Stimulated activated CD8-positive, alpha-beta memory T cell treated with anti-CD3 and anti-CD28 coated beads, Interleukin-4, amount 100 ng/mL, for 1 hour (primary cell): ENCODE data around the gene WASL.
"Not testable (repeated sequence)": the region's sequence is repeated elsewhere in the genome, so short reads cannot be mapped to it uniquely, and the experiment has no call there.

ENCODE experiments used
- DNase-seq, 2 donors: peaks; one replicate each; pipeline ENCODE4 v3.0.0-alpha.2; 2020; ENCODE audit warnings: low read depth in 2 of 2, low spot score in 1 of 2

The WASL gene

GRCh38 chr7:123734498-123734897 lies 14.3 kb downstream of the WASL start:
- no peak for DNase-seq

GRCh38 chr7:123732413-123733091 lies 16.3 kb downstream of the WASL start:
- no peak for DNase-seq

GRCh38 chr7:123729218-123729578 lies 19.6 kb downstream of the WASL start:
- DNase-seq = no peak

GRCh38 chr7:123727071-123727837 lies 21.5 kb downstream of the WASL start:
- no peak for DNase-seq

GRCh38 chr7:123725586-123726171 lies 23.1 kb downstream of the WASL start:
- DNase-seq = no peak

GRCh38 chr7:123724817-123725253 lies 24.0 kb downstream of the WASL start:
- no peak for DNase-seq

- no peak for DNase-seq
These were observed 24.9 kb downstream of the WASL start for GRCh38 chr7:123723913-123724312.

- not testable (repeated sequence) for DNase-seq
These were observed 28.3 kb downstream of the WASL start for GRCh38 chr7:123720527-123720926.

GRCh38 chr7:123719197-123719721 lies 29.5 kb downstream of the WASL start:
- no peak for DNase-seq

- no peak for DNase-seq
These were observed 30.0 kb downstream of the WASL start for GRCh38 chr7:123718773-123719172.

- no peak for DNase-seq
These were observed 31.1 kb downstream of the WASL start for GRCh38 chr7:123717689-123718088.

- no peak for DNase-seq
These were observed 31.9 kb downstream of the WASL start for GRCh38 chr7:123716877-123717276.

- DNase-seq = no peak
These were observed 33.0 kb downstream of the WASL start for GRCh38 chr7:123715799-123716198.

- no peak for DNase-seq
These were observed 33.6 kb downstream of the WASL start for GRCh38 chr7:123715198-123715597.

- DNase-seq = no peak
These were observed 34.3 kb downstream of the WASL start for GRCh38 chr7:123714296-123715080.

GRCh38 chr7:123712619-123713018 lies 36.2 kb downstream of the WASL start:
- DNase-seq = no peak

GRCh38 chr7:123711832-123712293 lies 36.9 kb downstream of the WASL start:
- no peak for DNase-seq

- no peak for DNase-seq
These were observed 38.1 kb downstream of the WASL start for GRCh38 chr7:123710683-123711082.

GRCh38 chr7:123709525-123709924 lies 39.3 kb downstream of the WASL start:
- DNase-seq = no peak

GRCh38 chr7:123705211-123705901 lies 43.4 kb downstream of the WASL start:
- no peak for DNase-seq
